T-helper 1 cell treated with Interleukin-12 subunit alpha and Interleukin-12 subunit beta and Interleukin-4 antibody, amounts not matched to agents 30 ng/mL and 1 ng/mL, for 36 hours (primary cell): ENCODE results near the gene NUTF2. TPM values are rescaled to one million over a fixed set of nuclear protein-coding genes. Genes with fewer than 3 reads are reported as not detected.
"Not testable (repeated sequence)": the region's sequence is repeated elsewhere in the genome, so short reads cannot be mapped to it uniquely, and the experiment has no call there.

Source experiments
- intact Hi-C: fragments of 100-400 bp; cut with micrococcal nuclease; formaldehyde crosslinking; loops from one replicate; pipeline ENCODE4 v1.15.1; 2024
- total RNA-seq: library from RNA; stranded (reverse); gene quantifications from 2 replicates; pipeline ENCODE4 v1.2.3, GENCODE V29; 2022

The NUTF2 gene
- total RNA-seq, 1 donor from 2014 or later, result 132 TPM

DNA sequence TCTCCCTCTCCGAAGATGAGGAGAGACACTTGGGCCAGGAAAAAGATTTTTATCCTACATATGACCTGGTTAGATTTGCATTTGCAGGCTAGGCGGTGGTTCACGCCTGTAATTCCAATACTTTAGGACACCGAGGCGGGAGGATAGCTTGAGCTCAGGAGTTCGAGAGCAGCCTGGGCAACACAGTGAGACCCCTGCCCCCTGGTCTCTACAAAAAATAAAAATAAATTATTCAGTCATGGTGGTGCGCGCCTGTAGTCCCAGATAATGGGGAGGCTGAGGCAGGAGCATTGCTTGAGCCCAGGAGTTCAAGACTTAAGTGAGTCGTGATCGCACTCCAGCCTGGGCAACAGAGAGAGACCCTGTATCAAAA lies 12.5 kb upstream of the NUTF2 start:
- intact Hi-C loops, result loop anchor here (5.0 kb wide), 1 partner anchor 393 kb away; no protein-coding TSS in a partner anchor

DNA sequence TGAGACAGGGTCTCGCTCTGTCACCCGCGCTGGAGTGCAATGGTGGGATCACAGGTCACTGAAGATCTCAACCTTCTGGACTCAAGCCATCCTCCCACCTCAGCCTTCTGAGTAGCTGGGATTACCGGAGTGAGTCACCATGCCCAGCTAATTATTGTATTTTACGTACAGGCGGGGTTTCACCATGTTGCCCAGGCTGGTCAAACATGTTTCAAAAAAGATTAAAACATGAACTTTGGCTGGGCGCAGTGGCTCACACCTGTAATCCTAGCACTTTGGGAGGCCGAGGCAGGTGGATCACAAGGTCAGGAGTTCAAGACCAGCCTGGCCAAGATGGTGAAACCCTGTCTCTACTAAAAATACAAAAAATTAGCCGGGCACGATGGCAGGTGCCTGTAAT lies 9.5 kb upstream of the NUTF2 start:
- intact Hi-C loops, result not testable (repeated sequence)

DNA sequence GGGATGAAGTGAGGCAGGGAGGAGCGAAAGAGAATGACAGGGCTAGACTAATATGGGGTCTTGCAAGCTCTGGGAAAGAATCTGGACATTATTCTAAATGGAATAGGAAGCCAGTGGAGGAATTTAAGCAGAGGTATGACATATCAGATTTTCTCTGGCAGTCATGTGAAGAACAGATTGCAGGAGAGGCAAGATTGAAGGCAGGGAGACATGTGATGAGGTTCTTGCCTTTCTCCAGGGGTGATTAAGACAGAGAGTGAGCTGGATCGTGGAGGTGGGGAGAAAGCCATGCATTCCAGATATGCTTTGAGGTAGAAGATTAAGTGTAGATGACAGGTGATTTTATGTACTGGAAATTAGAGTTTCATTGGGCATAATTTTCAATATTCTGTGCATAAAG lies 8.9 kb upstream of the NUTF2 start:
- intact Hi-C loops, result no loop called here

DNA sequence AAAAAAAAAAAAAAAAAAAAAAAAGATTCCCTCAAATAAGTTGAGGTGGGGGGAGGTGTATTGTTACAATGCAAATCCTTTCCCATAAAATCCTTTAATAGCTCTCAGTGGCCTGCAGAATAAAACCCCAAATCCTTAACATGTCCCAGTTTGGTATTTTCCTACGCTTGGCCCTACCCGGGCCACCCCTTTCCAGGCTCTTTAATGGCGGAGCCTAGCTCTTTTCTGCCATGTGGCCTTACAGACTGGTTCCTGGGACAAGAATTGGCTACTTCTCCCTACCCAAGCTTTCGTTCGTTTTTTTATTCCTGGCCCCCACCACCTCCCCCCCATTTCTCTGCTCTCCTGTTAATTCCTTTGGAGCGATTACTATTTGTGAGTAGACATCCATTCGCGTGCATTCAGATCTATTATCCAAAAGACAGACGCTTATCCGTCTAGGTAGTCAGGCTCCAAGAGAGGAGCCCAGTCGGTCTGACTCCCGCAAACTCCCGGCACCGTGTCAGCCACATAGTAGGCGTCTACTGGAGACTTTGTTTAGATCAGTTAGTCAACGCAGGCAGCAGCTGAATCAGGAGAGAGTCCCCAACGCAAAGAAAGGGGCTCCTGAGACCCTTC lies 5.4 kb upstream of the NUTF2 start:
- intact Hi-C loops, result loop anchor here (5.0 to 10.0 kb wide), 4 partner anchors 396 to 827 kb away; partner anchors contain the start of genes ESRP2, PRMT7, SLC7A6OS and TMEM208

DNA sequence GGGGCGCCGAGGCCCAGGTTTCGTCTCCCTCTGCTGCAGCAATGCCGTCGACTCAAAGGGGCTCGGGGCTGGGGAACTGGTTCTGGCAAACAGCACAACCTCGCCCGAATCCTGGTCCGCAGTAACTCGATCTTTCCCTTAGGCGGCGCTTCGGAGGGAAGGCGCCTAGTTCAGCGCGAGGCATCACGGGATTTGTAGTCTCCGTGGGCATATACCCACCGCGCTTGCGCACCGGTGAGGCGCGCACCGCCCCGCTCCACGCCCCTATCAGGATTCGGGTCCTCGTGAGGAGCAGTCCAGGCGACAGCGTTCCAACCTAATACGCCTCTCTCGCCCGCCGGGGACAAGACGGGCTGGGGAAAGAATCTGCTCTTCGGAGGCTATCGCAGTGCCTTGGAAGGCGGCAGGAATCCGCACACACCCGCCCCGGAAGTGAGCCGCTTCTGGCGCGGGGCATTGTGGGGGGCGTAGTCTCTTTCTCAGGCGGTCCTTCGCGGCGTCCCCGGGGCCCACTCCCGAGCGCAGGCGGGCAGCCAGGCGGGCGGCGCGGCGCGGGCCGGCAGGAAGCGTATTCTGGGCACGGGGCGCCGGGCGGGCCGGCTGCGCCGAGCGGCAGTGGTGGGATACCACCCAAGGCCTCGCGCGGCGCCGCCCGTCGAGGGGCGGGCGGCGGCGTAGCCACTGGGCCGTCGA lies 4.8 kb upstream of the NUTF2 start, which contains the start of gene THAP11:
Gene THAP11 (plus strand): TSS at position 505 of the 693 bp plus-strand sequence. CDS start 235 bp downstream, outside the sequence.
- intact Hi-C loops, result loop anchor here (1.0 to 10.0 kb wide), 12 partner anchors 9 to 827 kb away; partner anchors contain the start of genes ATP6V0D1, CTCF, ESRP2 and GFOD2

DNA sequence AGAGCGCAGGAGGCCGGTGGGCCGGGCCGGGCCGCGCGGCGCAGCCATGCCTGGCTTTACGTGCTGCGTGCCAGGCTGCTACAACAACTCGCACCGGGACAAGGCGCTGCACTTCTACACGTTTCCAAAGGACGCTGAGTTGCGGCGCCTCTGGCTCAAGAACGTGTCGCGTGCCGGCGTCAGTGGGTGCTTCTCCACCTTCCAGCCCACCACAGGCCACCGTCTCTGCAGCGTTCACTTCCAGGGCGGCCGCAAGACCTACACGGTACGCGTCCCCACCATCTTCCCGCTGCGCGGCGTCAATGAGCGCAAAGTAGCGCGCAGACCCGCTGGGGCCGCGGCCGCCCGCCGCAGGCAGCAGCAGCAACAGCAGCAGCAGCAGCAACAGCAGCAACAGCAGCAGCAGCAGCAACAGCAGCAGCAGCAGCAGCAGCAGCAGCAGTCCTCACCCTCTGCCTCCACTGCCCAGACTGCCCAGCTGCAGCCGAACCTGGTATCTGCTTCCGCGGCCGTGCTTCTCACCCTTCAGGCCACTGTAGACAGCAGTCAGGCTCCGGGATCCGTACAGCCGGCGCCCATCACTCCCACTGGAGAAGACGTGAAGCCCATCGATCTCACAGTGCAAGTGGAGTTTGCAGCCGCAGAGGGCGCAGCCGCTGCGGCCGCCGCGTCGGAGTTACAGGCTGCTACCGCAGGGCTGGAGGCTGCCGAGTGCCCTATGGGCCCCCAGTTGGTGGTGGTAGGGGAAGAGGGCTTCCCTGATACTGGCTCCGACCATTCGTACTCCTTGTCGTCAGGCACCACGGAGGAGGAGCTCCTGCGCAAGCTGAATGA lies 4.0 kb upstream of the NUTF2 start:
- intact Hi-C loops, result loop anchor here (1.0 to 10.0 kb wide), 12 partner anchors 9 to 828 kb away; partner anchors contain the start of genes ATP6V0D1, CTCF, ESRP2 and GFOD2

DNA sequence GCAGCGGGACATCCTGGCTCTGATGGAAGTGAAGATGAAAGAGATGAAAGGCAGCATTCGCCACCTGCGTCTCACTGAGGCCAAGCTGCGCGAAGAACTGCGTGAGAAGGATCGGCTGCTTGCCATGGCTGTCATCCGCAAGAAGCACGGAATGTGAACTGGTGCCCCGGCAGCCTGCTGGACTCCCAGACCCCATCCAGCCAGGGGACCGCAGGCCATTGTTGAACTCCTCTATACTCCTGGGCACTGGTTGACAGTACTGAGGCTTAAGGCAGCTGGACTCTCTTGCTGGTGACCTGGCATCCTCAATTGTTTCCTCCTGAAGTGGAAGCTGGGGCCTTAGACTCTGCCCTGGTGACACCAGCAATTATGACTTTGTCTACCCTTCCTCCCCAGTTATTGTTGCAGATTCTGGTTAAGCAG lies 3.4 kb upstream of the NUTF2 start:
- intact Hi-C loops, result loop anchor here (2.0 to 10.0 kb wide), 5 partner anchors 363 to 829 kb away; partner anchors contain the start of genes ATP6V0D1, ESRP2, PRMT7 and SLC7A6OS

DNA sequence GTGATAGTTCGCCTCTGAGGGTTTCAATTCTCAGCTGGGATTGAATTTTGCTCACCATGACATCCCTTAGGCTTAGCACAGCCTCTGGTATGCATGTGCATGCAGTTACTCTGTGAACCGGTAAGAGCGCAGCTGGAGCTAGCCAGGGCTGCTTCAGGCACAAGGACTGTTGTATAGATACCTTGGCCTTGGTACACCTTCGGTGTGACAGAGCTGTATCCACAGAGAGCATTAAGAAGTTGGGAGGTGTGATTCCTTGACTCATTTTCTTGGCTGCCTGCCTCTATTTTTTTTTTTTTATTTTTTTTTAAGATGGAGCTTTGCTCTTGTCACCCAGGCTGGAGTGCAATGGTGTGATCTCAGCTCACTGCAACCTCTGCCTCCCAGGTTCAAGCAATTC lies 2.2 kb upstream of the NUTF2 start:
- intact Hi-C loops, result loop anchor here (5.0 to 10.0 kb wide), 4 partner anchors 393 to 830 kb away; partner anchors contain the start of genes ESRP2, PRMT7, SLC7A6OS and TMEM208

DNA sequence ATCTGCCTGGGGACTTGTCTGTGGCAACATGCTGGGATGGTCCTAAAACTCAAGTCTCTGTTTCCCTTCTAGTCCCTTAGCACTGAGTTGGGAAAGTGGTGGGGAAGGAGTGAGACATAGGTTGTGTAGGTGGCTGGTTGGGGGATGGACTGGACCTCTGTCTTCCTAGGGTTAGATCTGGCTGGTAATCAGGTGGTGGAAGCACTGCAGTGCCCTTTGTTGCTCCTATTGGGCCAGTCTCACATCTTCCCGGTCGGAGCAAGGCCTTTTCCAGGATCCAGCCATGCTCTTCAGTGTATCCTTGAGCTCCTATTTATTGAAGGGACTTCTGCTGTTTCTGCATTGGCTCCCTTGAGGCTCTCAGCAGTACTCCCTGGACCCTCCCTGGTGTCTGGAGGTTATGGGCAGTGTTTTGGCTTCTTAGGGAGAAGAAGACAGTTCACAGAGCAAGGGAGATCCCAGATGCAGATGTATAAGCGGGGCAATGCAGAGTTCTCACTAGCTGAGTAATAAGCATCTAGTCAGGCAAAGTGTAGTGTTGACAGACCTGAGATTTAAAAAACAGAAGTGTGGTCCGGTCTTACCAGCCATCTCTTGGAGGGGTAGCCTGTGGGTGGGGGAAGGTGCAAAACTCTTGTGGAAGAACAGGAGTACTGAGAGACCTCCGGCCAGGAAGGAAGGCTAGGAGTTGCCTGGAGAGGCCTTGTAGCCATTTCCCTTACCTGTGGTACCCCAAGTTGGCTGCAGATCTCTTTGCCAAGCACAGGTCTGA lies 1.3 kb upstream of the NUTF2 start:
- intact Hi-C loops, result loop anchor here (1.0 to 10.0 kb wide), 13 partner anchors 12 to 831 kb away; partner anchors contain the start of genes ACD, CTCF, GFOD2 and NFATC3

DNA sequence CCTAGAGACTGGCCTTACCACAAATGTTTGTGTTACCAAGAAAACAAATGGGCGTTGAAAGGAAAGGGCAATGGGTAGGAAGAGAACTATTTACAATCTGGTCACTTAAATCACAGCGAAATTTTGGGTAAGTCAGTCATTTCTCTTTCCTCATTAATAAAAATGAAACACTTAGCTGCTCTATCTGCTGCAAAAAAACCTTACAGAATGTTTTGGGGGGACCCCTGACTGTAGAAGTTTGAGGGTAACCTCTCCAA lies 742 bp upstream of the NUTF2 start:
- intact Hi-C loops, result loop anchor here (1.0 to 10.0 kb wide), 13 partner anchors 13 to 831 kb away; partner anchors contain the start of genes ACD, CTCF, GFOD2 and NFATC3

DNA sequence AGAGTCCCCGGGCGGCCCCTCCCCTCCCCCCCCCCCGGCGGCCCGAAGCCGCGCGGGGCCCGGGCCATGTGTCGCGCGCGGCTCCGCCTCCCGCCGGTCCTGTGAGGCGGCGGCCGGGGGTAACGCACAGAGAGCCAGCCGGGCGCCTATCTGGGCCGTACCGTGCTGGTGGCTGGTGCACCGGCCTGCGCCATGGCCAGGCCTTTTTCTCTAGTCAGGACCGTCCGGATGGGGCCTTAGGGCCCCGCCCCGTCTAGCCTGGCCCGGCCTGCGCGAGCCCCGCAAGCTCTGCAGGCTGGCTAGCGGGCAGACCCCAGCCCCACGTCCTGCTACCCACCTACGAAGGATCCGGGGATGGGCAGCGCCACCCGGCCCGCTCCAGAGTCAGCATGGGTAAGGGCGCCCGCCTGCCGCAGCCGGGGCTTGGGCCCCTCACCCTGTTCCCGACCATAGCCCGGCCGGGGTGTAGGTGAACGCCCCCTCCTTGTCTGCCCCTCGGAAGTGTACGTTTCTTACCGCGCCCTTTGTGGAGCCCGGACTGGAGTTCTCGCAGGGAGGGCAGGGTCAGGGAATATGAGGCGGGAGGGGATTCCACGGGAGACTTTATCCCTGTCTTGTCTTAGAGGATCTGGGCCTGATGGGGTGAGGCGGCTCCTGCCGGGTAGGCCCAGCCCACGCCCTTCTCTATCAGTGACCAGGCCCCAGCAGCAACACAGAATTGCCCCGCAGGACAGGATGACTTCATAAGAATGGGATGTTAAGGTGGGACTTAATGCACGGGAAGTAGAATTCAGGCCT lies 530 bp downstream of the NUTF2 start, which contains the start of gene CENPT:
Gene CENPT (minus strand): TSS at position 630 of the 798 bp plus-strand sequence. CDS start 13,834 bp downstream, outside the sequence.
- intact Hi-C loops, result loop anchor here (5.0 to 10.0 kb wide), 3 partner anchors 468 to 832 kb away; partner anchors contain the start of genes PRMT7 and SLC7A6OS

DNA sequence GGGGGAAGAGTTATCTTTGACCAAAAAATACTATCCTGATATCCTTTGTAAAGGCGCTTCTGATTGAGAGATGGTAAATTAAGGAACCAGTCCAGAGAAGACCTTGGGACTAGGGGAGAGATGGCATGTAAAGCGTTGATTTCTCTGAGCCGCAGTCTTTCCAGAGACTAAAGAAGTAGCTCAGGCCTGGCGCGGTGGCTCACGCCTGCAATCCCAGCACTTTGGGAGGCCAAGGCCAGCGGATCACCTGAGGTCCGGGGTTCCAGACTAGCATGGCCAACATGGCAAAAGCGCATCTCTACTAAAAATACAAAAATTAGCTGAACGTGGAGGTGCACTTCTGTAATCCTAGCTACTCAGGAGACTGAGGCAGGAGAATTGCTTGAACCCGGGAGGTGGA lies 1.4 kb downstream of the NUTF2 start:
- intact Hi-C loops, result loop anchor here (5.0 to 10.0 kb wide), 3 partner anchors 467 to 833 kb away; partner anchors contain the start of genes PRMT7 and SLC7A6OS

DNA sequence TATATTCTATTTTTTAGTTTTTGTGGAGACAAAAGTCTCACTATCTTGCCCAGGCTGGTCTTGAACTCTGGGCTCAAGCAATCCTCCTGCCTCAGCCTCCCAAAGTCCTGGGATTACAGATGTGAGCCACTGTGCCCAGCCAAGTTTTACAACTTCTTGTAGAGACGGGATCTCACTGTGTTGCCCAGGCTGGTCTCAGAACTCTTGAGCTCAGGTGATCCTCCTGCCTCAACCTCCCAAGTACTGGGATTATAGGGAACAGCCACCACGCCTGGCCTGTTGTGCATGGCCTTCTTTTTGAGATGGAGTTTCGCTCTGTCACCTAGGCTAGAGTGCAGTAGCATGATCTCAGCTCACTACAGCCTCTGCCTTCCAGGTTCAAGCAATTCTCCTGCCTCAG lies 6.9 kb downstream of the NUTF2 start:
- intact Hi-C loops, result no loop called here

DNA sequence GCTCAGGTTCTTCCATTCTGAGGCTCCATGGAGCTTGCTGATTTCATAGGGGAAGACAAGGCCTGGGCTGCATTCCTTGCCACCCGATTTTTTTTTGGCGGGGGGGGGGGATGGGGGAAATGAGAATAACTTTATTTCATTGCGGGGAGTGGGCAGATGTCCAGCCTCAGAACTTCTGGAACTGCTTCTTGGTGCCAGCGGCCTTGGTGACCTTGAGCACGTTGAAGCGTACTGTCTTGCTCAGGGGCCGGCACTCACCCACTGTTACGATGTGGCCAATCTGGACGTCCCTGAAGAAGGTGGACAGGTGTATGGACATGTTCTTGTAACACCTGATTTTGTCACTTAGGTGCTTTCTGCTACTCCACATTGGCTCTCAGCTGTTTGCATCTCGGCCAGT lies 9.1 kb downstream of the NUTF2 start:
- intact Hi-C loops, result no loop called here

DNA sequence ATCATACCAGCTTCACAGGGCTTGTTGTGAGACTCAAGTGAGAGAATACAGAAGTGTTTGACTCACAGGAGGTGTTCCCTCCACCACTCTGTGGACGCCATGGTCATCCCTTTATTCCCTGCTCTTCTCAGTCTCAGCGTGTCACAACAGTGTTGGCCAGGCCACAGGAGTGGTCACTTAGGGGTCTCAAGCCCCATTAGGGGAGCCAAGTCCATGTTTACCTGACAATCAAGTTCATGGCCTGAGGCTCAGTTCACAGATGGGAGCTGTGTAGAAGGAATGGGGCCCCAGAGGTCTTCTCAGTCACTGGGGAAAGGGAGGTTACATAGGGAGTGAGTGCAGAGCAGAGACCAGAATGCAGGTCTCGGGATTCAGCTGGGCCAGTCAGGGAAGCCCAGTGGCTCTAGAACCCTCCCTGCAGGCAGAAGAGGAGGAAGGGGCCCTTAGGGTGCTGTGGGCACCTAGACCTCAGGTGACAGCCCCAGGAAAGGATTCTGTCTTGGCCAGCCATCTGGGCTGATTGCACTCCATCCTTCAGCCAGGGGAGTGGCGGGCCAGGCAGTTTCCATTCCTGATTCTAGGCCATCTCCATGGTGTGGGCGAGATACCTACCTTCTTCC lies 10.3 kb downstream of the NUTF2 start:
- intact Hi-C loops, result no loop called here

DNA sequence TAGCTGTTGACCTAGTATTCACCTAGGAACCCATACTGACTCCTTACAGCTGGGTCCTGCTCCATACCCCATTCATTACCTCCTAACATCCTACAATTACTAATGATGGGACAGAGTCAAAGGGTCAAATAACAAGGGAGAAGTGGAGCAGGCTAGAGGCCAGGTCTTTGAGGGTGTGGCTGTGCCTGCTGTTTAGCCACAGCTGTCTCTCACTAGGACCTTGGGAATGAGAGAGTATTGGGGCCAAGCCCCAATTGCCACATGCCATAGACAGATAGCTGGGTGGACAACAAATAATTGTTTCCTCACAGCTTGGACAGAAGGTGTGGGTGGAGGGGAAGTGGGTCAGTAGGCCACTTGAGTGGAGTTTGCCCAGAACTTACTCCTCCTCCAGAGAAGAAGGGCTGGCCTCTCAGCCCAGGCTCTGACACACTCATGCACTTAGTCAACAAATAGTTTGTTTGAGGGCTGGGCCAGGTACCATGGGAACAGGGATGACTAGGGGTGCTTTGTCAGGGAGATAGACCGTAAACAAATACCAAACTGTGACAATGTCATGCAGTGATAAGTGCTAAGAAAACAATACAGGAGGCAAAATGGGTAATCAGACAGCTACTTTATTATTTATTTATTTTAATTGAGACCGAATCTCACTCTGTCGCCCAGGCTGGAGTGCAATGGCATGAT lies 11.0 kb downstream of the NUTF2 start:
- intact Hi-C loops, result no loop called here

DNA sequence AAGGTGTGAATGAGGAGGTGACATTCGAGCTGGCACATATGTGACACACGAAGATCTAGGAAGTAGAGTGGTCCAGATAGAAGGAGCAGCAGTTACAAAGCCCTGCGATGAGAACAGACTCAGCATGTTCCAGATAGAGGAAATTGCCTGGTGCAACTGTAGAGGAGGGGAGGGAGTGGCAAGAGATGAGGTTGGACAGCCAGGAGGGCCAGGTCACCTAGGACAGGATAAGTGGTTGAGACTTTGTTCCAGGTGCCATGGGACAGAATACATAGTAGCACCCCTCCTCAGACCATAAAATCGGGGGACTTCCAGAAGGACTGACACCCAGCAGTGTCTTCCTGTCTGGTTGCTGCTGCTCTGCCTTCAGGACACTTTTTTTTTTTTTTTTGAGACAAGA lies 11.8 kb downstream of the NUTF2 start:
- intact Hi-C loops, result no loop called here

DNA sequence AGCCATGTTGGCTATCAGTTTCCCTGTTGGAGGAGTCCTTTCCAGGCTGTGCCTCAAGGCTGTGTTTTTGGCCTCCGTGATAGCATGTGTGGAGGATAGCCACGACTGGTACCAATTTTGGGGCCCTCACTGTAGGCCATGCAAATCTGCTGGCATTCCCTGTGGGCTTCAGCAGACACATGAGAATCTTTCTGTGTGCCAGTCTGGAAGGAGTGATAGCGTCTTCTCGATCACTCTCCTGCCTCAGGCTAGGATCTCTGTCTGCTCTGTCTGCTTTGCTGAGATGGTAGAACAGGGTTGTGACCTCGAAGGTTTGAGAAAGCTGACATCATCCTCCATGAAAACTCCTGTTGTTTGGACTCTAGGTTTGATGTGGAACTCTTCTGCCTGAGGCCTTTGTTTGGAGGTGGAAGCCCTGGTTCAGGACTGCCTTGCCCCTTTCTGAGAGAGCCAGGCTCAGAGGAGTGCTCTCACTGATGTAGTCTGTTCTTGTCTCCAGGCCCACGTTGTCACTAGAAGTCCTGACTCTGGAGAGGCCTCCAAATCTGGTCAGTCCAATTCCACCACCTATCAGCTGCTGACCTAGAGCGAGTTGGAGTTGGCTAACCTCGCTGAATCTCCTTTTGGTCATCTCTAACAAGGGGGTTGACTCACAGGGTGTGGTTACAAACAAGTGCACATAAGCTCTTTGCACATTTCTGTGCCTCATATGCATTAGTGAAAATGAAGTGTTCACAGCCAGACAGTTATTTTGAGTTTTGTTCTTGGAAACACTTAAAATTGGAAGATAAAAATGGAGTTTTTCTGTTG lies 14.1 kb downstream of the NUTF2 start:
- intact Hi-C loops, result no loop called here
